Activated T-helper 1 cell treated with Interleukin-2 at 50 U/mL for 16 hours (primary cell): ENCODE data around the gene ADRM1.
A peak's percentile ranks its signal among the peaks of the same experiment; 100 is the strongest.

ENCODE experiments used
- DNase-seq: peaks from one replicate; pipeline ENCODE4 v3.0.0-alpha.2; 2020; ENCODE audit warnings: low read depth

The ADRM1 gene

DNA sequence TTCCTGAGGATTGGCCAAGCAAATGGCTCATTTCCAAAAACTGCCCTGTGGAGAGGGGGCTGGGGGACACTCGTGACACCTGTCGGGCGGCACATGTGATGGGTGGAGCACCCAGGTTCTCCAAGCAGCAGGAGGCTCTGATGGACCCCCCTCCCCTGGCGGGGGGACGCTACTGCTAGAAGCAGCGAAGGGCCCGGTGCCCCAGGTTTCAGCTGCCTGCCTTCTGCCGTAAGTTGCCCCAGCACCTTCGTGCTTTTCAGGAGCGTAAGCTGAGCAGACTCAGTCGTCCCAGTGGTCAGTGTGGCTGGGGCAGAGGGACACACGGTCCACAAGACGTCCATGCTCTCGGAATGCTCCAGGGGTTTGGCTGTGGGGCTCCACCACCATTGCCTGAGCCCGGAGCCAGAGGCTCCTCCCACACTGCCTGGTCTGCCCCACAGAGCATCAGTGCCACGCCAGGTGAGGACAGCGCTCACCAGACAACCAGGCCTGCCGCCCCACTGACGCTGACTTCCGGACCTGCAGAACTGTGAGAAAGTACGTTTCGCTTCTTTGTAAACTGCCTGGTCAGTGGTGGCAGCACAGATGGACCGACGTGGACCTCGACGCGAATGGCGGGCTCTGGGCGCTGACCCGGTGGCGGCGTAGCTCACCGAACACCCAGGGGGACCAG is 4.1 kb upstream of the ADRM1 start:
- DNase-seq: no peak

DNA sequence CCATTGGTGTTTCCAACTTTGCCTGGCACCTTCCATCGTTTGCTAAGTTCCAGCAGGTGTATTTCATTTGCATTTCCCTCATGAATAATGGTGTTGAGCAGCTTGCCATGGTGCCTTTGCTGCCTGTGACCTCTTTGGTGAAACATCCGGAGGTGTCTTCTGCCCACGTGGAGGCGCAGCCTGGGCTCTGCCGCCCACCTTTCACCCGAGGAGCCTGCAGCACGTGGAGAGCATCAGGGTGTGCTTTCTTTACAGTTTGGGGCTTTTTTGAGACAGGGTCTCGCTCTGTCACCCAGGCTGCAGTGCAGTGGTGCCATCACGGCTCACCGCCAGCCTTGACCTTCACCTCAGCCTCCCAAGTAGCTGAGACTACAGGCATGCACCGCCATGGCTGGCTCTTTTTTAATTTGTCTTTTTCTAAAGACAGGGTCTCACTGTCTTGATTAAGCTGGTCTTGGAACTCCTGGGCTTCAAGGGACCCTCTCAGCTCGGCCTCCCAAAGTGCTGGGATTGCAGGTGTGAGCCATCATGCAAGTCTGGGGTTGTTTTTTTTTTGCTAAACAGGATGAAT is 3.0 kb upstream of the ADRM1 start:
- DNase-seq: no peak

DNA sequence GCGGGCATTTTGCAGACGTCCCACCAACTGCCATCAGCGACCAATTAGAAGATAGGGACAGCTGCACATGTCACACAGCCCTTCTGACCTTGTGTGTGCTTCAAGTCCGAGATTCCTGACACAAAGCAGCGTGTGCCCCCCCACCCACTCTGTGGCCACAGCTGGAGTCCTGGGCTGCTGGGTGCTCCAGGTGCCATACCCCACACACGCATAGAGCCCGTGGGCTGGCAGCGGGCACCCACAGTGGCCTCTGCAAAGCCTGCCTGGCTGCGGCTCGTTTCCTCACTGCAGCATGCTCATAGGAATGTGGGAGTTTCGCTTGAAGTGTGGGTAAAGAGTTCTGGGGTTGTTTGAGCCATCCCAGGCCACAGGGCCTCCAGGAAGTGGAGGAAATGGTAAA is 2.5 kb upstream of the ADRM1 start:
- no peak for DNase-seq

DNA sequence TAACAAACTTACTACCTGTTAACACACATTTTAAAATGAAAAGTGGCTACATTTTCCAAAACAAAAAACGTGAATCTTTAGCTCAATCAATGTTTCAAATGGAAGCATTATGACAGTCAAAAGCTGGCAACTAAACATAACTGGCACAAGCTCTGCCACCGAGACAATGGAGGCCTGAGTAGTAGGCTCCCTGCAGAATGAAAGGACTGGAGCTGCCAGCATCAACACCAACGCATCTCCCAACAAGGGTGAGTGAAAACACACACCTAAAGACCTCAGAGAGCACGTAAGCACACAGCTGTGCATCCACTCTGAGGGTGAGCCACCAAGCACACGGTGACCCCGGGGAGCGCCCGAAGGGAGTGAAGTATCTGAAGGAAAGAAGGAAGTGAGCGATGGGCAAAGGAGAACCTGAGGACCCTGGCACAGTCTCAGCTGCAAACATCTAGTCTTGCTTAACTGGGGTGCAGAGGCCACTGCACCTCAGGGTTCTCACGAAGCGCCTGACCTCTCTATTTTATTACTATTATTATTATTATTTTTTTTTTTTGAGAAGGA is 1.6 kb upstream of the ADRM1 start:
- no peak for DNase-seq

DNA sequence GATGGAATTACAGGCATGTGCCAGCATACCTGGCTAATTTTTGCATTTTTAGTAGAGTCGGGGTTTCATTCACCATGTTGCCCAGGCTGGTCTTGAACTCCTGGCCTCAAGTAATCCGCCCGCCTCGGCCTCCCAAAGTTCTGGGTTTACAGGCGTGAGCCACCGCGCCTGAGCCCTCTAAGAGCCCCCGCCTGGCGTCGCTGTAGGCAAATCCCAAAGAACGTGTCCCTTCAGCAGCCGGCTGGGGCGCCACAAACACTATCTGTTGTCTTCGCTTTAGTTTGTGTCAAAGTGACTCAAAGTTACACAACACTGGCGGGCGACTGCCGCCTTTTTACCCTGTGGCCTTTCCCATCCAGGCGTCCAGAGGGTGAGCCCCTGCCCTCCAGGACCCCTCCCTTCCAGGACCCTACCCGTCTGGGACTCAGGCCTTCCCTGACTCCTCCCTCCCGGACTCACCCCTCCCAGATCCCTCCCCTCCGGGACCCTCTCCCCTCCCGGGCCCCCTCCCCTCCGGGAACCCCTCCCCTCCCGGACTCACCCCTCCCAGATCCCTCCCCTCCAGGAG is 940 bp upstream of the ADRM1 start:
- DNase-seq: peak; percentile 77

DNA sequence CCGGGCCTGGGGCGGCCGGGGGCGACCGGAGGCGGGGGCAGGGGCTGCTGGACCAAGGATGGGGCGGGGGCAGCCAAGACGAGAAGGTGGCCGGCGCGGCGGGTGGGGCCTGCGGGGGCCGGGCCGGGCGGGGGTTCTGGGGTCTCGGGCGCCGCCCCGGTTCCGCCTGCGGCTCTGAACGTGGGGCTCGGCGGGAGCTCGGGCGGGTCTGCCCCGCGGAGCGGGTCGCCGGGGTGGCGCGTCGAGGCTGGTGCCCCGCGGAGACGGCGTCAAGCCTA is 204 bp downstream of the ADRM1 start:
- no peak for DNase-seq

DNA sequence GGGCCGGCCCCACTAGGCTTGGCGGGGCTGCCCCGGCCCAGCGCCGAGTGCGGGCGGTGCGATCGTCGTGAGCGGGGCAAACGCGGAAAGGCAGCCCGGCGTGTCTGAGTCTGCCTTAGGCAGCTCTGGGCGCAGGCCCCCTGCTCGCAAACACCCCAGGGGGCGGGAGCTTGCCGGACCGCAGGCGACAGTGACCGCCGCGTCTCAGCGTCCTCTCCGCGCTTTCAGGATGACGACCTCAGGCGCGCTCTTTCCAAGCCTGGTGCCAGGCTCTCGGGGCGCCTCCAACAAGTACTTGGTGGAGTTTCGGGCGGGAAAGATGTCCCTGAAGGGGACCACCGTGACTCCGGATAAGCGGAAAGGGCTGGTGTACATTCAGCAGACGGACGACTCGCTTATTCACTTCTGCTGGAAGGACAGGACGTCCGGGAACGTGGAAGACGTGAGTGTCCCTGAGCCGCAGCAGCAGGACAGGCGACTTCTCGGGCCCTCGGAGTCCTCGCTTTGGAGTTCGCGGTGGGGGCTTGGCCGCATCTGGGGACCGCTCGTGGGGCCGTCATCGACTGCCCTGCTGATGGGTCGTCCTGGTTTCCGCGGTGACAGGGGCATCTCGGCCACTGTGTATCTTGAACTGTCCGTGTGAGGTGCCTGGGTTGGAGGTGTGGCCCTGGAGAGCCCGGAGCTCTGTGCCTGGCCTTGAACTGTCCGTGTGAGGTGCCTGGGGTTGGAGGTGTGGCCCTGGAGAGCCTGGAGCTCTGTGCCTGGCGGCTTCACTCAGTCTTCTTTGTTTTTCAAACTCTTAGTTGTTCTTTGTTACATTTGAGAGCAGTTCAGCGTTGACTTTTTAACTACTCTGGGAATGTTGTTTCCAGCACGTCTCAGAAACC is 786 bp downstream of the ADRM1 start:
- DNase-seq: no peak

DNA sequence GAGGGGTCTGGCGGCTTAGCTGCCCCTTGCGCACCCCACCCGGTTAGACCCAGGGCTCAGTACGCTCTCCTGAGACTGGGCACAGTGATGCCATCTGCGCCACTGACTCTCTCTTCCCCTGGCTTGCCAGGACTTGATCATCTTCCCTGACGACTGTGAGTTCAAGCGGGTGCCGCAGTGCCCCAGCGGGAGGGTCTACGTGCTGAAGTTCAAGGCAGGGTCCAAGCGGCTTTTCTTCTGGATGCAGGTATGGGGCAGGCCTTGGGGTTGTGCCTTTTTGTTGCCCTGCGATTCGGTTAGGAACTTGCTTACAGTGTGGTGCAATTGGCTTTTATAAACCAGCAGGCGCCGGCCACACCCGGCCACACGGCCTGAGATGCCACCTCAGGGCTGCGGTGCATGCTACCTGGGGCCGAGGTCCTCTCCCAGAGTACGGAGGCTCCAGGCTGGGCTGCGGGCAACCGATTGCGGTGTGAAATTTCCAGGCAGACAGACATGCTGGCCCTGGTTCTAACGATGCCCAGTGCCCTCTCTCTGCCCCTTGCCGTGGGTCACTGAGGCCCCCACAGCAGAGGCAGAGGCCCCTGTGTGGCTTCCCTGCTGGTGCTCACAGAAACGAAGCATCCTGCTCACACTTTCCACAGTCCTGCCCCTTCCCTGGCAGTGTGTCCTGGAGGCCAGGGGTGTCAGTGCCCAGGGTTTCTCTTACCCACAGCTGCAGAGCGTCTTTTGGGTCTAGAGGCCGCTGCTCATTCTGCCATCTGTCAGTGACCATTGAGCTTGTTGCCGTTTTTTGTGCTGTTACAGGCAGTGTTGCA is 1.7 kb downstream of the ADRM1 start:
- no peak for DNase-seq

DNA sequence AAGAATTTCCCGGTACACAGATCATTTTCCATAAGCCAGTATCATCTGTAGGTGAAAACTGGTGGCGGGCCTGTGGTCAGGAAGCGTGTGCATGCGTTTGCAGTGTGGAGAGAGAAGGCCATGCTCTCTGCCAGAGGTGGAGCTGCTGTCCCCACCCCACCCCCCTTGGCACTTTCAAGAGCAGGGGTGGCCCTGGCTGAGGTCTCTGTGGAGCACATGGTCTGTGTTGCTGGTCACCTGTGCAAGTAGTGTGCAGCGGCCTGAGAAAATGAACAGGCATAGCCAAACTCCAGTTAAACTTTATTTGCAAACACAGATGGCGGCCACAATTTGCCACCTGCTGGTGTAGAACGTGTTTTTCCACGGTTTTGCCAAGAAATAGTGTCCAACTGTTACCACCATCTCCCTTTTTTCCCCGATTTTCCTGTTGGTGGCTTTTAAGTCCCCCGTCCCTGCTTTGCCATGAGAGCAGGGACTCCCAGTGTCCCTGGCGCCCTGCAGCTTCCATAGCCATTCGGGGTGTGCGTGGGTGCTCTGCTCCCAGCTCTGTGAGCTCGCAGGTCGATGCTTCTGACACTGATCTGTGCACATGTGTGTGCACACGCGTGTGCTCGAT is 2.5 kb downstream of the ADRM1 start:
- no peak for DNase-seq

DNA sequence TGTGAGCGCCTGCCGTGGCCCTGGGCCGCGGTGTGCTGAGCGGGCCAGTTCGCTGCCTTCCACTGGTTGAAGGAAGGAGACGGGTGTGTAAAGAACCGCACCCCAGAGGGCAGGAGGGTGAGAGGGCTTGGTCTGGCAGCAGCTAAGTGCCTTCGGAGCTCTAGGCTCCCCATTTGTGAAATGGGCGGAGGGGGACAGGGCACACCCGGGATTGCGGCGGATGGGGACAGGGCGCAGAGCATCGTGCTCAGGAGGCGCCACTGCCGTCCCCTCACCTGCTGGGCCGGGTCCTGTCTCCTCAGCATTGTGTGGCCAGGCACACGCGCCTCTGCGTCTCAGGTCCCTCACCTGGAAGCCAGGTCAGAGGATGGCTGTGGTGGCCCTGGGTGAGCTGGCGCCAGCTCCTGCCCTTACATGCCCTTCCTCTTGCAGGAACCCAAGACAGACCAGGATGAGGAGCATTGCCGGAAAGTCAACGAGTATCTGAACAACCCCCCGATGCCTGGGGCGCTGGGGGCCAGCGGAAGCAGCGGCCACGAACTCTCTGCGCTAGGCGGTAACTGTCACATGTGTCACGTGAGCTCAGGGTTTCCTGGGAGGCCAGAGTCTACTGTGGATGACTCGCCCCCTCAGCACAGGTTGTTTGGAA is 3.1 kb downstream of the ADRM1 start:
- no peak for DNase-seq

DNA sequence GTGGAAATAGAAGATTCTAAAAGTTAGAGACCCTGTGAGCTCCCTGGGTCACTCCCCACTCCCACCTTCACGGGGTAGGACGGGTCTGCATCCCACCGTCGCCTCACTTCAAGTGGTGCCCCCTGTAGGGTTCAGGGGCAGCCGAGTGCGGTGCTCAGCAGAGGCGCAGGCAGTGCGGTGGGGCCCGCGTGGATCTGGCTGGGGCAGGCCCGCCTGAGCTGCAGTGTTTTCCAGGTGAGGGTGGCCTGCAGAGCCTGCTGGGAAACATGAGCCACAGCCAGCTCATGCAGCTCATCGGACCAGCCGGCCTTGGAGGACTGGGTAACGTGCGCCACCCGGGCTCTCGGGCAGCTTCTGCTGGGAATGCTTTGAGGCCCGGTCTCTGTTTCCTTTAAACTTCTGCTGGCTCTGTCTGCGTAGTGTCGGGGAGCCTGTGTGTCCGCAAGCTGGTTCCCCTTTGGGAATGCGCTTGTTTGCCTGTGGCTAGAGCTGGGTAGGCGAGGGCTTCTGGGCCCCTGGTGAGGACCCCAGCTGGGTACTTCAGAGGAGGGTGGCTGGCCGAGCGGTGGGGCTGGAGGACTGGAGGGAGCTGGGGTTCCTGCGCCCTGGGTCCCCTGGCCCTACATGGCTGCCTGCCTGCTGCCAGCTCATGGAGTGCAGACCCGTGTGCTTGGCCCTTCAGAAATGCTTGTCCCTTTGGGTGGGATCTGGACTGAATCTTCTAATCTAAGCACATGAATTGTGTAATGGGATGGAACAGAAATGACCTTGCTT is 3.8 kb downstream of the ADRM1 start:
- DNase-seq: no peak

DNA sequence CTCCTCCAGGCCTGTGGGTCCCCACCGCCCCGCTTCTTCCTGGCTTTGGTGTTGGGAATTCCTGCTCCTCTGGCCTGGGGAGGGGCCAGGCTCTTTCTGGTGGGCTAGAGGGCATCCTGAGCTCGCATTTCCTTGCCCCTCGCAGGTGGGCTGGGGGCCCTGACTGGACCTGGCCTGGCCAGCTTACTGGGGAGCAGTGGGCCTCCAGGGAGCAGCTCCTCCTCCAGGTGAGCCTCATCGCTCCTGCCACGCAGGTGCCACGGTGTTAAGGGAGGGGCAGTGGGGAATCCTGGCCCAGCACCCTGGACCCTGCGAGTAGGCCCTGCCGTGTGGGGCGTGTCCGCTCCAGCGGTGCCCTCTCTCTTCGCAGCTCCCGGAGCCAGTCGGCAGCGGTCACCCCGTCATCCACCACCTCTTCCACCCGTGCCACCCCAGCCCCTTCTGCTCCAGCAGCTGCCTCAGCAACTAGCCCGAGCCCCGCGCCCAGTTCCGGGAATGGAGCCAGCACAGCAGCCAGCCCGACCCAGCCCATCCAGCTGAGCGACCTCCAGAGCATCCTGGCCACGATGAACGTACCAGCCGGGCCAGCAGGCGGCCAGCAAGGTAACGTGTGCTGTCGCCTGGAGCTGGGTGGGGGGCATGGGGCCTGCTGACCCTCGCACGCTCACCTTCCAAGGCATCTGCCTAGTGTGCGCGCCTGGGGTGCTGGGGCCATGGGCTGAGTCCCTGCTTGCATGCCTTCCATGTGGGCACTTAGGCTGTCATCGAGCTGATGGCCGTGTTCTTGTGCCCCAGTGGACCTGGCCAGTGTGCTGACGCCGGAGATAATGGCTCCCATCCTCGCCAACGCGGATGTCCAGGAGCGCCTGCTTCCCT is 4.7 kb downstream of the ADRM1 start:
- DNase-seq: no peak

DNA sequence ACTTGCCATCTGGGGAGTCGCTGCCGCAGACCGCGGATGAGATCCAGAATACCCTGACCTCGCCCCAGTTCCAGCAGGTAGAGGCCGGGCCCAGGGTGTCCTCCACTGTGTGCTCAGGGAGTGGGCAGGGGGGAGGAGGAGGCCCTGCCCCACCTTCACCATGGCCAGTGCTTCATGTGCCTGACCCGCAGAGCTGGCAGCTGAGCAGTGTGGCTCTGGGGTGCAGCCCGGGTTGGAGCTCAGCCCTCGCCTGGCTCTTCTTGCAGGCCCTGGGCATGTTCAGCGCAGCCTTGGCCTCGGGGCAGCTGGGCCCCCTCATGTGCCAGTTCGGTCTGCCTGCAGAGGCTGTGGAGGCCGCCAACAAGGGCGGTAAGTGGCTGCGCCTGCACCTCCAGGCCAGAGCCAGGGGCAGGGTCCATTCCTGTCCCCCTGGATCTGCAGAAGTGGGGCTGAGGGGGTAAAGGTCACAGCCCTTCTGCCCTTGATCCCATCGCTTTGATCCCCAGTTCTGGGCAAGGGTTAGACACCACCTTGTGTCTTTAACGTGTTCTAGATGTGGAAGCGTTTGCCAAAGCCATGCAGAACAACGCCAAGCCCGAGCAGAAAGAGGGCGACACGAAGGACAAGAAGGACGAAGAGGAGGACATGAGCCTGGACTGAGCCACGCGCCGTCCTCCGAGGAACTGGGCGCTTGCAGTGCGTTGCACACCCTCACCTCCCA is 5.5 kb downstream of the ADRM1 start:
- DNase-seq: no peak

DNA sequence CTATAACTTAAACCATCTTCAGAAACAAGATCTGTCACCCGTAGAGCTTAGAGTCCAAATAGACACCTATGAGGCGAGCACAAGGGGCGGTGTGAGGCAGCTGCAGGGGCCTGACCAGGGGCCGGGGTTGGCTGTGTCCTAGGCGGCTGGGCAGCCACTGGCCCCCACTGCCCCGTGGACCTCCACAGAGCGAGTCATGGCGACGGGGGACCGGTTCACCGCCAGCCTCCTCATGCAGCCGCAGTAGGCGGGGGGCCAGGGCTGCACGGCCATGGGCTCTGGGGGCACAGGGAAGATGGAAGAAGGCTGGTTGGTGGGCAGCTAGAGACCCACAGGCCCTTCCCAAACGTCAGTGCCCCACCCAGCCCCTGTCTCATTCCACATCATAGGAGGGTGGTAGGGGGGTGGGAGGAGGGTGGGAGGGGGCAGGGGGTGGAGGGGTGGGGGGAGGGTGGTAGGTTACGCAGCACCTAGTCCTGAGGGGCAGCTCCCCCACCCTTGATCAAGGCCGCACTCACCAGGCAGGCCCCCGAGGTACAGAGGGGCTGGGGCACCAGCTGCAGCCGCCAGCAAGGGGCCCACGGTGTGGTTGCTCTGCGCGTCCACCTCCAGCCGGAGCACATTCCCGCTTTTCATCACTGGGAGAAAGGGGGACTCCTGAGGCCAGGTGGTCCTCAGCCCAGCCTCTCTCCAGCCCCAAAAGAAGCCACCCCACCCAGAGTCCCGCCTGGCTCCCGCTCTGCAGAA is 6.6 kb downstream of the ADRM1 start:
- no peak for DNase-seq

DNA sequence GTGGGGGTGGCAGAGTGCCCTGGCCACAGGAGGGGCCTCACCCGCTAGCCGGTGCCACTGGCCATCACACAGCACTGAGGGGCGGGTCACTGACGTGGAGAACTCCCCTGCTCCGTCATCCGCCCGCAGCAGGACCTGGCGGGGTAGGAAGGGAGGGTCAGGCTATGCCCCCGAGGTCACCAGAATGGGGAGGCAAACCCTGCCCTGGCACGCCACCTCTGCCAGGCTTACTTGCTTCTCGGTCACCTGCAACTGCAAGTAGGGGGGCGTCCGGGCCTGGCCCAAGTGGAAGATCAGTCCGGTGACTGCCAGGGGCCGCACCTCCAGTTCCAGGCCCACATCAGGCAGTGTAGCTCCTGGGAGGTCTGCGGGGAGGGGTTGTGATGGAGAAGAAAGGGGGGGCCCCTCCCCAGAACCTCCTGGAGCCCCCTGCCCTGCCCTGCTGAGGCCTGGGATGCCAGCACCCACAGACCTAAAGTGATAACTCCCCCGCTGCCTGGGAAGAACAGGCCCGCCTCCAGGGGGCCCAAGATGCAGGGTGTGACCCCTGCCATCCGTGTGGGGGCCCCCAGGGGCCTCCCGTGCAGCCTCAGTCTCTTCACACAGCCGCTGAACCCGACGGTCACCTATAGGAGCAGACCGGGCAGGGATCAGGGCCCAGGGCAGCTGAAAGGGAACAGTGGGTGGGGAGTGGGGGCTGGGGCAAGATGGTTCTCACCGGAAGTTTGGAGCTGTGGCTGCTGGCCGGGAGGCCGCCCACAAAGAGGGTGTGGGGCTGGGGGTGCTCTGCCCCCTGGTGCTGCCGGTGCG is 7.4 kb downstream of the ADRM1 start:
- DNase-seq: no peak

DNA sequence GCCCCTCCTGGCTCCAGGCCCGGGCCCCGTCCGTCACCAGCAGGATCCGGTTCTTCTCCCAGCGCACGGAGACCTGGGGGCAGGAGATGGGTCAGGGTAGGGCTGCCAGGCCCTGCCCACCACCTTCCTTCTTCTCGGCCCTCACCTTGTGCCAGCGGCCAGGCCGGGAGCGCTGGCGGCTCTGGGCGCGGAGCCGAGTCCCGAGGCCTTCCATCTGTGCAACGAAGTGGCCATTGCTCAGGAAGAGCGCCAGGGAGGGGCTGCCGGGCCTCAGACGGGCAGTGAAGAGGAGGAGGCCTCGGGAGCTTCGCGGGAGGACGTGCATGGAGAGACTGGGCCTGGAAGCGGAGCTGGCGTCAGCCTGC is 7.9 kb downstream of the ADRM1 start:
- DNase-seq: no peak

DNA sequence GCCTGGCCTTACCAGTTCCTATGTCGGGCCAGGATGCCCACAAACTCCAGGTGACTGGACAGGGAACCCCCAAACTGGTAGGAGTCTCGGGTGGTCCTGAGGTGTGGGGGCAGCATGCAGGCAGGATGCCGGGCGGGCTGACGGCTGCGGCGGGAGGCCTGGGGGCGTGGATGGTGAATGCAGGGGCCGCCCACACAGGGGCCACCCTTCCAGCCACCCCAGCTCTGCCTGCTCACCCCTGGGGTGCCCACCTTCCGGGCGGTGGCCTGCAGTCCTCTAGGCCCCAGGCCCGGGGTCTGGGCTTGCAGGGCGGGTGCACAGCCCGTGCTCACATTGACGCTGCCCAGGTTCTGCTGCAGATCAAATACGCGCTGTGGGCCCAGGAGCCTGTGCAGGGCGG is 8.4 kb downstream of the ADRM1 start:
- DNase-seq: no peak
